Fibroblast of skin of left biceps (primary cell): ENCODE data around the gene TRABD2B.

Source experiments
- DNase-seq, 2 experiments: peaks; one replicate each; pipeline ENCODE4 v3.0.0-alpha.2; 2013; ENCODE audit warnings: low read depth in 2 of 2

TRABD2B gene

DNA sequence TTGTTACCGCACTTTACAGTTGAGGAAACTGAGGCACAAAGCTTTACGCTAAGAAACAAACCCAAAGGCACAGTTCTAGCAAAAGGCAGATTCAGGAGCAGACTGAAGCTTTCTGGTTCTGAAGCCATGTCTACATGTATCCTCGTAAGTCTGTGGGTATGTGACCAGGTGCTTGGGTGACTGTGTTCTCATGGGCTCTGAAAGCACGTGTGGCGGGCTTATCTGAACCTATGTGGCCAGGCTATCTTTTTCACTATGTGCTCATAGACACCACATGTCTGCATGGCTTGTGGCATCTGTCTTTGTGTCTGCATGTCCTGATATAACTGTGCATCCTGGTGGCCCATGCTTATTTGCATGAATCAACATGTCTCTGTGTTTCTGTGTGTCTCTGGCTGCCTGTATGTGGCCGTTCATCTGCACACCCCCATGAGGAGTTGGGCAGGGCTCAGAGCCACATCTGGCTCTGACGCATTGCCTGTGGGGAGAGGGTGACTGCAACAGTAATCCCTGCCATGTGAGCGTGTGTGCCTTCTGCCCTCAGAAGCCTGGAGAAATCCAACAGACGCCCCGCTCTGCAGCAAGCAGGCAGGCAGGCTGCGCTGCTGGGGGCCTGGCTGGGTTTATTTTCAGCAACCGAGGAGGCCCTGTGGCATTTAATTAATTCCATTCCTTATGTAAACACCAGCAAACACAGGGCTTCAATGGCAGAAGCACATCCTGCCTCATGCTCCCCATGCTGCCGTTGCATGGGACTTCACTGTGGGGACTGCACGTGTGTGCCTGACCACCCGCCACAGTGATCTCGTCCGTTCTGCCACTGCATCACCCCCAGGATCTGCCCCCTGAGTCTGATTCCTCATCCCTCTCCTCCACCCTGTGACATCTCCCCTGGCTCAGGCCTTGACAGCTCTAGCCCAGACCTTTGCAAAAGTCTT, 115.4 kb downstream of the TRABD2B start:
- peak; percentile 66 for DNase-seq

DNA sequence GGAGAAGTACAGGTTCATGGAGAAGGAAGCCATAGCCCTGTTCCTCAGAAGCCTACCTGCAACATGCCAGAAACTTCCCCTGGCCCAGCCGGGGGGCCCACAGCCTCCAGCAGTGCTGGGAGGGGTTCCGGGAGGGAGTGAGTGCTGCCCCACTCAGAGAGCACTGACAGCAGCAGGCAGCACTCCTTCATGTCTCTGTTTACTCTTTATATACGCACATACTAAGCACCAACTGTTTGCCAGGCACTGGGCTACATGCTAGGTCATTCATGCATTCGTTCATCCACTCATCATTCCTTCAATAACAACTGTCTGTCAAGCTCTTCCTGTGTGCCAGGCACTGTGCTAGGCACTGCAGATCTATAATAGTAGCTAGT, 120.6 kb downstream of the TRABD2B start:
- no peak for DNase-seq

DNA sequence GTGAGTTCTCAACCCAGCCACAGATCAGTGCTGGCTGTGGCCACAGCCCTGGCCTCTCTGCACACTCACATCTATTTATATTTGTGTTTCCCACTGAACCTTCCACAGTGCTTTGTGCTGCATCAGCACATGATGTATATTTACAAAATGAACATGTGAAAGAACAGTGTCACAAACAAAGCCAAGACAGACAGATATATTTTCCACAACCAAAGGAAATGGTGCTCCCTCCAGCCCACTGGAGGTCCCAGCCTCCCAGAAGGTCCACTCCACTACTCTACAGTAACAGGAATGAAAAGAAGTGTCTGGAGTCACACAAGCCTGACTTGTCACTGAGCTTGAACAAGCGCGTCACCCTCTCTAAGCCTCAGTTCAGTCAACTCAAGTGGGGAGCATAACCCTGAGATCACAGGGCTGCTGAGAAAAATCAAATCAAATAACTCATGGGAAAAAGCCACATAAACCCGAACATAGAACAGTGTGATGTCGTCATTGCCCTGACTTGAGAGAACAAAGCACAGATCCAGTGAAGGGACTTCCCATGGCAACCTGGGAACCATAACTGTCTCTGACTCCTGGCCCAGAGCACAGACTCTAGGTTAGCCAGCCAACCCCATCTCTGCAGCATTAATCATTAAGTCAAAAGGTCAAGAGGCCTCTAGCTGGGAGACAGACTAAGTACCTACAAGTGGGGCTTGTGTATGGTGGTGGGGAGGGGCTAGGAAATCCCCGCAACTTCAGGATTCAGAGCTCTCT, 121.2 kb downstream of the TRABD2B start:
- no peak for DNase-seq

DNA sequence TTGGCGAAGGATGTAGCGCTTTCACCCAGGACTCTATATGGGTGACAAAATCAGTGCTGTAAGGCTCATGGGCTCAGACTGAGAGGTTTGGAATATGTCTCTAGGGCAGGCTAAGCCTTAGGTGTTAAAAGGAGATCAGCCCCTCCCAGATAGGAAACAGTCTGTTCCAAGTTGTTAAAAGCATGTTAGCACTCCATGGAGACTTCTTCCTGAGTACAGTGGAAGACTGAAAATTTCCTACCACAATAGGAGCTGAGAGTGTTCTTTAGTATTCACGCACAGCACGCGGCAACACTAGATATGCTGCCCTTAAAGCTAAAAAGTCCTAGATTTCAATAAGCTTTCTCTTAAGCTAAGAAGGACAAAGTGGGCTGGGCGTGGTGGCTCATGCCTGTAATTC, 122.1 kb downstream of the TRABD2B start:
- DNase-seq = no peak

DNA sequence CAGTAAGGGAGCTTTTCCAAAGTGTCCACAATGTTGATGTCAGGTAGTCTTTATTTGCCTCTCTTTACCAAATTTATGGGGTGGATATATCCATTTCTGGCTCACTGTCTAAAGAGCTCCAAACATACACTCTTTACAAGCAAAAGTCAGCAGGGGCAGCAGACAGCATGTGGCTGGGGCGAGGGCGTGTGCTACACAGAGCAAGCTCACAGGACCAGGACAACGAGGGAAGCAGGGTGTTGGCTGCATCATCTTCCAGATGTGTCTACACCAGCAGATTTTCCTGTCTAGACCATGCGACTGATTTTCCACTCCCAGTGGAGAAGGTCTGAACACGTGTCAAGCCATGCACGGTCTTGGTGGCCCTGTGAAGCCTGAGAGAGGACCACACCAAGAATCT, 123.8 kb downstream of the TRABD2B start:
- DNase-seq = no peak

DNA sequence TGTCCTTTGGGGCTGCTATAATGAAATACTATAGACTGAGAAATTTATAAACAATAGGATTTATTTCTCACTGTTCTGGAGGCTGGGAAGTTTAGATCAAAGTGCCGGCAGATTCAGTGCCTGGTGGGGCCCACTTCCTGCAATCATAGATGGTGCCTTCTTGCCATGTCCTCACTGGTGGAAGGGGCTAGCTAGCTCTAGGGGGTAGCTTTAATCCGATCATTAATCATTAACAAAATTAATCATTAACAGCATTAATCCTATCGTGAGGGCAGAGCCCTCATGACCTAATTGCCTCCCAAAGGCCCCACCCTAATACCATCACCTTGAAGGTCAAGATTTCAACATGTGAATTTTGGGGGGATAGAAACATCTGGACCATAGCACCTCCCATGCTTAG, 124.3 kb downstream of the TRABD2B start:
- no peak for DNase-seq

DNA sequence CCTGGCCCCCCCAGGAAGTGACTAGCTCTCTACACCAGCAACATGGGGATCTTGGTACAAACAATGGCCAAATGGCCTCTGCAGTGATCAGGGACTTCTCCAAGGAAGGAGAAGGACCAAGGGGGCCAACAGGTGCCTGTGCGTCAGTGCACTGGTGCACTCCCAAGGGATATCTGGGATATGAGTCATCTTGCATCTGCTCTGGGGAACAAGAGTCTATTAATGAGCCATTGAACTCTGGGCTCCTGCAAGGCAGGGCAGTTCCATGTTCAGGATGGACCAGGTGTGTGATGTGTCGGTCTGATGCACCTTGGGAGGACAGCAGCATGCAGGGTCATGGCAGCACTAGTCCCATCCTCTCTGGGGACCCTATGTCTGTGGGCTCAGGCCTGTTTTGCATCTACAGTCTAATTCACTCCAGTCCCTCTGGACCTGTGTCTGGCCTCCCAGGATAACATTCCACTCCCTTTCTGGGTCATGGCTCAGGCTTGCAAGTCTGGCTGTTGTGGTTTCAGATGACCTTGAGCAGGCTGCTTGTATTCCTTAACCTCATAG, 125.3 kb downstream of the TRABD2B start:
- DNase-seq = no peak

DNA sequence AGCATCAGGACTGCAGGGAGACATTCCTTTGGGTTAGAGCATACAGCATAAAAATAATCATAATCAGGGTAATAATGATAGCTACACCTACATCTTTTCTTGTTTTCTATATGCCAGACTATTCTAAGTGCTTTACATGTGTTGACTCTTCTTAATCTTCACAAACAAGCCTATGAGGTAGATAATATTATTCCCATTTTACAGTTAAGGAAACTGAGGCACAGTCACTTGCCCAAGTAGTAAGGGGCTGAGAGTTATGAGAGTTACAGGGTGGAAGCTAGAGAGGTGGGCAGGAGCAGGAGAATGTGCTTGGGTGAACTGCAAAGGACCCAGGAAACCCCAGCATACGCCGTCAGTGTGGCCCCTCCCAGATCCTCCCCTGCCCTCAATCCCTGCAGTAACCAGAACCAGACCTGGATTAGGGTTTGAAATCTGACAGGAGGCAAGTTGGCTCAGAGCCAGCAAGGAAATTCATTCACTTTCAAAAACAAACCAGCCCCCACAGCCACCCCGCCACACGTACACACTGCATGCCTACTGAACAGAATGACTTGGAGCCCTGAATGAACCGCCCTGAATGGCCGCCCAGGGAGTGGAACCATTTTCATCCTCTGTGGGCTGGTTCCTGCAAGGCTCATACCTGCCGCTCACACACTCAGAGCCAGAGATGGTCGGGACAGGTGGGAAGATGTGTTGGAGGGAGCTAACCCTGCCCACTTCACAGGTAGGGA, 126.1 kb downstream of the TRABD2B start:
- DNase-seq = no peak

DNA sequence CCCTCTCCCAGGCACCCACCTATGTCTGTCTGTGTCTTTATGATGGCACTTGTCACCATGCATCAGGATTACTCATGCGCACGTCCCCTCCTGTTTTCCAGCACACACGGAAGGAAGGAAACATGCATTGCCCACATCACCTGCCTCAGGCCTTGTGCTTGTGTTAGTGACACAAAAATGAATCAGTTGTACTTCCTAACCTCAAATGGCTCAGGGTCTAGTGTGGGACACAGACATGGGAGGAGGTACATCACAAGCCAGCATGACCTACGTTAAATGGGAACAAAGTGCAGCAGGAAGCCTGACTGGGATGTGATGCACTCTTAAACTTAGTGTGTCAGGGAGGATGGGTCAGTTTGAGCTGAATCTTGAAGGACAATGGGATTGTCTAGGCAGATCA, 126.7 kb downstream of the TRABD2B start:
- no peak for DNase-seq

DNA sequence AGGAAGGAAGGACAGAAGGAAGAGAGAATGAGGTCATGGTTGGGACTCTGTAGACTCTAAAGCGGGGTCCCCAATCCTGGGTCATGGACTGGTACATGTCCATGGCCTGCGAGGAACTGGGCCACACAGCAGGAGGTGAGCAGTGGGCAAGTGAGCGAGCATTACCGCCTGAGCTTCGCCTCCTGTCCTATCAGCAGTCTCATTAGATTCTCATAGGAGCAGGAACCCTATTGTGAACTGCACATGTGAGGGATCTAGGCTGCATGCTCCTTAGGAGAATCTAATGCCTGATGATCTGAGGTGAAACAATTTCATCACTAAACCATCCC, 128.9 kb downstream of the TRABD2B start:
- no peak for DNase-seq

DNA sequence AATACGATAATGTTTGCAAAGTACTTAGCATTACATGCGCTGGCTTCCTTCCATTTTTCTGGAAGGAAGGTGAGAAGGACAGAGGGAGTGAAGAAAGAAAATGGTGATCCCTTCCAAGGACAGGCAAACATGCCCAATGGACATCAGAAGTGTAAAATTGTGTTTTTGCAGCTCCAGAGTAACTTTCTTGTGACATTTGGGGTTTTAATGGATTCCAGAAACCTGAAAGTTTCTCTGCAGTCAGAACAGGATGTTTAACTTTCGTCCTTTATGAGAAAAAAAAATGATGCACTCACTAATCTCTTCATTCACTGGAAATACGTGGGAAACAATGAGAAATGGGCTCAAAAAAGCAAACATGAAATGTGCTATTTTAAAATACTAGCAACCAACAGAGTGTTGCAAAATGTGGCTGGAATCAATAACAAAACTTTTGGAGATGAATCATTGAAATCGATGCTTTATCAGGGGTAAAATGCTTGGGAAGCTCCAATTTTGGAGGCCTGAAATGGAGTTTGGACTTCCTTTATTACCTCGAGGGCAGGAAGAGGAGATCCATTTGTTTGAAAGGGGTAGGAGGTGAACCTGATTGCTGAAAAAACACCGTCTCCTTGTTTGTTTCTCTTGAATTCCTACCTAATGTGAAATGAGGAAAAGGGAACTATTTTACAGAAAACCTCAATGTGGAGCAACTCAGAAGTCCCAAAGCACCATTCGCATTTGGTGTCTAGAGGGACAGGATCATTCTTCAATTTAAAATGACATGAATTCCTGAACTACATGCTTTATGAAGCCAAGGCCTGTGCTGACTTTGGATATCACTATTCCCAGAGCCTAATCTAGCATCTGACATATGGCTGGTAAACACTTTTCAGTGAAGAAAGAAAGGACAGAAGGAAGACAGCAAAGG, 129.5 kb downstream of the TRABD2B start:
- DNase-seq = no peak

DNA sequence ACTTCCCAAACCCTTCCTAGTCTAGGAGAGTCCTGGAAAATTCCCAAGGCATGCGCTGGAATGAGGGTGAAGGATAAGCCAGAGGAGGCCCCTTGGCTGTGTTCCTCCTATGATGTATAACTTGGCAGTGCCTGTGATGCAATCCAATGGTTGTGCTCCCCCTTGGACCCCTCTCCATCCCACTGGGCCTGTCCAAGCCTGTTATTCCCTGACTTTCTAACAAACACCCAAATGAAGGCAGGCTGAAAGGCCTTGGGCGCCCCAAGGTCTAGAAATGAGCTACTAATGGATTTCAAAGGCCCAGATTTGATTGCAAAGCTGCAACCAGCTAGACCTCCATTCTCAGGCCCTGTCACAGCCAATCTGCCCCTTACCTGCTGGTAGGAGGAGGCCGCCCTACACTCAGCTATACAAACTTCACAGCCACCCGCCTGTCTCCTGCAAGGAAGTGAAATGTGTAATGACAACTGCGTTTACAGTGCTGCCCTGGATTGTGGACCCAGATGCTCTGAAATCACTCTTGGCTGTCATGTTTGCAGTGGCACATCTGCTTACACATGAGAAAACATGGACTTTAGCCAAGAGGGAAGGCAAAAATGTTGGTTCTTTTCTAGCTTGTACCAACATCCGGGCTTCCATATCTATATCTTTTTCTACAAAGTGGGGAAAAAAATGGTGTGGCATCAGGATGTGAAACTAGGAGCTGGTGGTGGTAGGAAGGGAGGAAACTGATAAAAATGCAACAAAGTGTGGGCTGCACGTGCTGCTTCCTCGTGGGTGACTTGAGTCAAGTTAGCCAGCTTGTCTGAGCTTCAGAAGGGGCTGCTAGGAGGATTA, 130.4 kb downstream of the TRABD2B start:
- DNase-seq = no peak

DNA sequence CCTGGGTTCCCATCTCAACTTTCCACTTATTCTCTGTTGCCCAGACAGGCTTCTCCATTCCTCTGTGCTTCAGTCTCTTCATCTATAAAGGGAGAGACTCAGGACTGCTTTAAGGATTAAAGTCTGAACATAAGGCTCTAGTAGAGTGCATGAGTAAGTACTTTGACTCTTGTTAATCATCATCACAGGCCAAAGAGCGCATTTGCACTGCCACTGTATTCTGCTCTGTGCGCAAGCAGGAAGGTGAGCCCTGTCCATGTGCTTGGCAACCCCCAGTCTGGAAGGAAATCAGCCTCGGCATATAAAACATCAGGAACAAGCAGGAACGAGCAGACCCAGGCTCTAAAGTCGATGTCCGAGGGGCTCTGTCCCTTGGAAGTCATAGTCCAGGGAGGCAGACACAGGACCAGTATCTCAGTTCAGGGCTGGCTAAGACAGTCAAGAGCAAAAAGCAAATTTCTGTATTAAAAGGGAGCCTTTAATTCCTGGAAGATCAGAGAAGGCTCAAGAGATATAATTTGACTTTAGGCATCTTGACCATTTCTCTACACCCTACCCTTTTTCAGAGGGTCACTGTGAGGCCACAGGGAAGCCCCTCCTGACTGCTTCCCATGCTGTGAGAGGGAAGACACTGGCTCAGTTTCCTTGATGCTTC, 131.2 kb downstream of the TRABD2B start:
- no peak for DNase-seq

DNA sequence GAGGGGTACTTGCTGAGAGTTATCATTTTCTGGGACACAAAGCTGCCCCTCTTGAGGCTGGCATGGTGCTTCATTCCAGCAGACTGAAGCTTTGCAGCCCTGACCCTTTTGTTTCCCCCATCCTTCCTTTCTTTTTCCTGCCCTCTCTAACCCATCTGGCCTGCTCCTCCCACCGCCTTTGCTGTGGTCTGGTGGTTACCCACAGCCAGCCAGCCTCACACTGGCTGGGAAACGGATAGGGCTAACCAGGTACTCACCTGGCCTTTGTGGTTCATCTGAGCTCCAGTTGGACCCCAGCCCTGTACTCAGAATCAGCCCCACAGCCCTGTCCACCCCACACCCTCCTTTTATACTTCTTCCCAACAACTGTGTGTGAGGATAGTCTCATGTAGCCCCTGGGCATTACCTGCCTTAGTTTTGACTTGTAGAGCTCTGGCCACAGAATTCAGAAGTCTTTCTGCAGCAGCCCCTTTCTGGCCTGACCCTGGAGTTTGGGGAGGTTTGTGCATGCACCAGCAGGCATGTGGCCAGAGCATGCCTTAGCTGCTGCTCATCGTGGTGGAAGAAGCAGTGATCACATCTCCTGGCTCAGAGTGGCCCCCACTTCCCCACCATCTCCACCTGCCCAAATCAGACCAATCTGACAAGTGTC, 138.0 kb downstream of the TRABD2B start:
- no peak for DNase-seq

DNA sequence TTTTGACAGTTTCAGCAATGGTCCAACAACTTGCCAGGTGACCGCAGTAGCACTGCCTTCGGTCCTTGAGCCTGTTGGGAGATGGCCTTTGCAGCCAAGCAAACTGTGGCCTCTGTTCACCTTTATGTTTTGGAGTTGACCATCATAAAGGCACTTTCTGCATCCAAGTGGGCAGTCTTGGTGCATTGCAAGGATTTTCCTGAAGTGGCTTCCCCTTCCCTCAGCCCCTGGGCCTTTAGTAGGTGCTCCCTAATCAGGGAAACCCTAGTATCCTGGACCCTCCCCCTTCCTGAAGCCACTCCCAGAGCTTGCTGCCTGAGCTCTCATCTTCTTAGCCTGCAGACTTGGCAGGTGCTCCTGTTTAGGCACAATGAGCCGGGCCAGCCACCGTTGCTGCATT, 140.2 kb downstream of the TRABD2B start:
- no peak for DNase-seq

DNA sequence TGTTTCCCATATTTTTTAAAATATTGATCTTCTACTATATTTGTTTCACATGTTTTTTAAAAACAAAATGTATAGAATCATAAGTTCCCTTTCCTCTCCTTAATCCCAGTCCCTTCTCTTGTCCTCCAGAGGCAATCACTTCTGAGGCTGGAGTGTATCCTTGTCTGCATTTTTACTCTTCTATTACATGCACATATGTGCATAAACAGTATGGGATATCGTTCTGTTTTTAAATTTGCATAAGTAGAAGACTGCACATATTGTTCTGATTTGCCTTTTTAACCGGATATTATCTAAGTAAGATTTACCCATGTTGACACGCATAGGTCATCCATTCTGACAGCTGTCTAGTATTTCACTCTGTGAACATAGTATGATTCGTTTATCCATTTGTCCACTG, 142.0 kb downstream of the TRABD2B start:
- no peak for DNase-seq

DNA sequence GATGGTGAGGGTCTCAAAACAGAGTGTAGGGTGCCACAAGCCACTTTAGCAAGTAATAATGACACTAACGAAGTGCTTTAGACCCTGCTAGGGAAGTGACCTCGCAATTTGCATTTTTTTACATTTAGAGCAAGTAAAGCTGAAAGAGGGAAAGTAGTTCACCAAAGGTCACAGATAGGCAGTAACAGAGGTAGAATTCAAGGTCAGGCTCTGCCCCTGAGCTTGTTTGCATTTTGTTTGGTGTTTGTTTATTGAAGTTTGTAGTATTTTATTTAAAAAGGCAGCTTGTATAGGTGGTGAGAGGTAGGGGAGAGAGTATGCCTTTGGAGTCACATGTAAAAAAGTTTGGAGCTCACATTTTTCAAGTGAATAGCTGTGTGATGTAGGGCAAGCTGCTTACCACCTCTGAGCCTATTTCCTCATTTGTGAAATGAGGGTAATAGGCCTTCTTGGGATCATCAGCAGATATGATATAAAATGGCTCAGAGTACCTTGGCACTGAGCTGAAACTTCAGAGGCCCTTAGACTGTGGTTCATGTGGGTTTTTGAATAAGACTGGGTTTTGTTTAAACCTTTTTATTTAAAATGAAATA, 142.5 kb downstream of the TRABD2B start:
- DNase-seq = no peak

DNA sequence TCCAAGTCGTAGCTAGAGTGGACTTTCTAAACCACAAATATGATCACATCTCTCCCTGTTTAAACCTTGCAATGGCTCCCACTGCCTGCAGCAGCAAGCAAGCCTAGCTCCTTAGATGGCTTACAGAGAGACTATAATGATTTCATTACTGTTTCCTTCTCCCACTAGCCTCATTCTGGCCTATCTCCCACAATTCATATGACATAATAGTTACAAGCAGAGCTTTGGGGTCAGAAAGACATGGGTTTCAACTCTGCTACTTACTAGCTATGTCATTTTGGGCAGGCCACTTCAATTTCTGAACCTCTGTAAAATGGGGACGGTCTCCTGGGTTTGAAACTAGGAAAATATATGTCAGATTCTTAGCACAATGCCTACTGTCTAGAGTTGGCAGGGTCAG, 143.3 kb downstream of the TRABD2B start:
- no peak for DNase-seq

DNA sequence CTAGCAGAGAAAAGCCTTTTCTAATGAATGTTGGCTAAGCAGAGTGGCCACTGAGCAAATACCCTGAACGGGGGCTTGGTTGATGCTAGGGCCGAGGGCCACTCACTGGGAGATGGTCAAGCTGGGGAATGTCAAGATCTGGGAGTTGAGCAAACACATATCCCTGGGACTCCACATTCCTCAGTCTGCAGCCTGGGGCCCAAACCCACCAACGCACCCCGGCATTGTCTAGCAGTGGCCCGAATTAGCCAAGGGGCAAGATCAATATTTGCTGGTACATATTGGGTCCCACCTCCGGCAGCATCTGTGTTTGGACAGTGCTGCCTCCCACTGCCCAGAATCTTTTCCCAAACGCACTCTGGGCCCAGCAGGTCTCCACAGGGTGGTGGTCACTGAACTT, 144.1 kb downstream of the TRABD2B start:
- no peak for DNase-seq
